Keratinocyte (primary cell): Measurements from ENCODE around the gene LSM11. TPM values are rescaled to one million over a fixed set of nuclear protein-coding genes. Genes with fewer than 3 reads are reported as not detected.

ENCODE experiments used
- DNase-seq: peaks from one replicate; pipeline ENCODE4 v3.0.0-alpha.2; 2011; ENCODE audit warnings: low read depth, missing footprints, low spot score
- FAIRE-seq: peaks from 2 replicates; lab custom pipeline; 2011; peaks lifted over from hg19 to GRCh38; lab: Jason Lieb, UNC
- H2AFZ ChIP-seq: 2 replicates; pipeline ENCODE4 v1.6.0; 2012; ENCODE audit warnings: low read length, control low read depth, inconsistent platforms; ENCODE audit not compliant: control insufficient read depth
- H3K27ac ChIP-seq: 2 replicates; pipeline ENCODE4 v1.5.1; 2011; ENCODE audit warnings: low read length; ENCODE audit not compliant: control insufficient read depth, insufficient read depth
- H3K27me3 ChIP-seq: 3 replicates; pipeline ENCODE4 v1.6.0; 2011; ENCODE audit warnings: low read length; ENCODE audit not compliant: control insufficient read depth, insufficient read depth; ENCODE audit errors: extremely low read depth
- H3K36me3 ChIP-seq, 2 experiments: 2 replicates in 1 of 2; 3 replicates in 1 of 2; pipeline ENCODE4 v1.5.1; 2011; ENCODE audit warnings: low read length in 2 of 2, mild to moderate bottlenecking in 1 of 2; ENCODE audit not compliant: control insufficient read depth in 2 of 2, insufficient read depth in 2 of 2; ENCODE audit errors: extremely low read depth in 1 of 2
- H3K4me1 ChIP-seq: 3 replicates; pipeline ENCODE4 v1.5.1; 2011; ENCODE audit warnings: low read length; ENCODE audit not compliant: control insufficient read depth, insufficient read depth; ENCODE audit errors: extremely low read depth
- H3K4me2 ChIP-seq: 3 replicates; pipeline ENCODE4 v1.6.0; 2011; ENCODE audit warnings: low read depth, low read length; ENCODE audit not compliant: control insufficient read depth, insufficient read depth; ENCODE audit errors: extremely low read depth
- H3K4me3 ChIP-seq, 3 experiments: fragments of 200-600 bp in 1 of 3; sonication (generic) in 1 of 3; 2 replicates in 2 of 3; 3 replicates in 1 of 3; pipeline ENCODE4 v1.5.1; 2011 to 2016; ENCODE audit warnings: low read length in 3 of 3, mild to moderate bottlenecking in 3 of 3, control low read depth in 2 of 3, inconsistent platforms in 1 of 3, low read depth in 1 of 3, mixed read lengths in 1 of 3, mixed run types in 1 of 3, moderate library complexity in 1 of 3; ENCODE audit not compliant: control insufficient read depth in 2 of 3, insufficient read depth in 2 of 3; ENCODE audit errors: extremely low read depth in 1 of 3
- H3K79me2 ChIP-seq: 2 replicates; pipeline ENCODE4 v1.6.0; 2012; ENCODE audit warnings: low read length; ENCODE audit not compliant: control insufficient read depth, insufficient read depth
- H3K9ac ChIP-seq: 3 replicates; pipeline ENCODE4 v1.6.0; 2011; ENCODE audit warnings: low read length; ENCODE audit not compliant: control insufficient read depth, insufficient read depth; ENCODE audit errors: extremely low read depth
- H3K9me1 ChIP-seq: 3 replicates; pipeline ENCODE4 v1.6.0; 2011; ENCODE audit warnings: low read length; ENCODE audit not compliant: control insufficient read depth, insufficient read depth; ENCODE audit errors: extremely low read depth
- H3K9me3 ChIP-seq: 2 replicates; pipeline ENCODE4 v1.5.1; 2012; ENCODE audit warnings: low read depth, low read length; ENCODE audit not compliant: control insufficient read depth
- H4K20me1 ChIP-seq: 3 replicates; pipeline ENCODE4 v1.6.0; 2011; ENCODE audit warnings: low read length; ENCODE audit not compliant: control insufficient read depth, insufficient read depth; ENCODE audit errors: extremely low read depth
- EZH2 ChIP-seq: IDR thresholded peaks from one replicate; pipeline ENCODE4 v1.6.1; 2012; ENCODE audit warnings: inconsistent platforms, mild to moderate bottlenecking, low read length, moderate library complexity
- dilution Hi-C: fragments of 300-500 bp; cut with MboI; formaldehyde crosslinking; loops from one replicate; pipeline ENCODE4 v1.7.0; 2020; ENCODE audit warnings: low sequenced_read_pairs; ENCODE audit not compliant: extremely low pct_ligation_motif_present
- polyA plus RNA-seq, 5 experiments: library from polyadenylated mRNA; depleted of rRNA in 3 of 5; stranded (reverse) in 3 of 5; stranded (forward) in 1 of 5; unstranded in 1 of 5; fragments of >200 nt; gene quantifications; 1 replicate in 1 of 5; 2 replicates in 3 of 5; 3 replicates in 1 of 5; pipeline versions ENCODE4 v1.2.1 to v1.2.3, GENCODE V29; 2011 to 2012; ENCODE audit warnings: missing spikeins in 2 of 5, low read depth in 1 of 5, low replicate concordance in 1 of 5
- TF ChIP-seq, protein P1 (sequence below), 3 experiments: IDR thresholded peaks in 1 of 3; conservative IDR thresholded peaks in 1 of 3; optimal IDR thresholded peaks in 1 of 3; 2 replicates in 2 of 3; 3 replicates in 1 of 3; pipeline versions ENCODE3 to v1.5.1; 2011; ENCODE audit warnings: low read length in 3 of 3, mild to moderate bottlenecking in 3 of 3, moderate library complexity in 2 of 3, control low read depth in 1 of 3, inconsistent platforms in 1 of 3; ENCODE audit not compliant: insufficient read depth in 2 of 3; ENCODE audit errors: extremely low read depth in 1 of 3

LSM11 gene
- polyA plus RNA-seq, 1 donor (not counting 4 experiments of a cell fraction or from before 2014, with no cell fraction given), result 2.7 TPM

DNA sequence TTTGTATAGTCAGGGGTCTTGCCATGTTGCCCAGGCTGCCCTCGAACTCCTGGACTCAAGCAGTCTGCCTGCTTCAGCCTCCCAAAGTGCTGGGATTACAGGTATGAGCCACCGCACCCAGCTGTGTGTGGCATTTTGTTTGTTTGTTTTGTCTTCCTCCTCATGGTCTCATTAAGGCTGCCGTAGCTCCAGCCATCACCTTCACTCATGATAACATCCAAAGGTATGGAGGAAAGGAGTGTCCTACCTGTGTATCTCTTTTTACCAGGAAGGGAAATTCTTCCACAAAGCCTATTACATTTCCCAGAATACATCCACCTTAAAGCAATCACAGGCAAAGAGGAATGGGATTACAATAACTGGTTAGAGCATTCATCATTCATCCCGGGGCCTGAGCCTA is 27.2 kb downstream of the LSM11 start:
- TF ChIP-seq EZH2, result no peak
- TF ChIP-seq, protein P1, sequence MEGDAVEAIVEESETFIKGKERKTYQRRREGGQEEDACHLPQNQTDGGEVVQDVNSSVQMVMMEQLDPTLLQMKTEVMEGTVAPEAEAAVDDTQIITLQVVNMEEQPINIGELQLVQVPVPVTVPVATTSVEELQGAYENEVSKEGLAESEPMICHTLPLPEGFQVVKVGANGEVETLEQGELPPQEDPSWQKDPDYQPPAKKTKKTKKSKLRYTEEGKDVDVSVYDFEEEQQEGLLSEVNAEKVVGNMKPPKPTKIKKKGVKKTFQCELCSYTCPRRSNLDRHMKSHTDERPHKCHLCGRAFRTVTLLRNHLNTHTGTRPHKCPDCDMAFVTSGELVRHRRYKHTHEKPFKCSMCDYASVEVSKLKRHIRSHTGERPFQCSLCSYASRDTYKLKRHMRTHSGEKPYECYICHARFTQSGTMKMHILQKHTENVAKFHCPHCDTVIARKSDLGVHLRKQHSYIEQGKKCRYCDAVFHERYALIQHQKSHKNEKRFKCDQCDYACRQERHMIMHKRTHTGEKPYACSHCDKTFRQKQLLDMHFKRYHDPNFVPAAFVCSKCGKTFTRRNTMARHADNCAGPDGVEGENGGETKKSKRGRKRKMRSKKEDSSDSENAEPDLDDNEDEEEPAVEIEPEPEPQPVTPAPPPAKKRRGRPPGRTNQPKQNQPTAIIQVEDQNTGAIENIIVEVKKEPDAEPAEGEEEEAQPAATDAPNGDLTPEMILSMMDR (optimal IDR thresholded peaks at IDR 0.05 in 1 of 3, IDR thresholded peaks at IDR 0.05 in 1 of 3, conservative IDR thresholded peaks at IDR 0.05 in 1 of 3; ENCODE audit: extremely low read depth in 1 of 3, insufficient read depth in 2 of 3, low read length in 3 of 3), result no peak
- Histone ChIP-seq H3K4me2 (no peak overlapping the region), H3K9ac (no peak overlapping the region), H2AFZ (no peak overlapping the region), H3K79me2 (no peaks in the 10 kb centered on the region), H3K9me1 (no peaks in the 10 kb centered on the region), H4K20me1 (no peaks in the 10 kb centered on the region), H3K9me3 (no peaks in the 10 kb centered on the region), H3K4me1 (peaks cover 4% of the 10 kb centered on the region), H3K27ac (no peak overlapping the region), H3K27me3 (no peaks in the 10 kb centered on the region), H3K36me3 (no peaks in the 10 kb centered on the region), H3K4me3 (no peak overlapping the region)
- FAIRE-seq (no peak), DNase-seq (no peak)
- dilution Hi-C loops, result no loop called here

DNA sequence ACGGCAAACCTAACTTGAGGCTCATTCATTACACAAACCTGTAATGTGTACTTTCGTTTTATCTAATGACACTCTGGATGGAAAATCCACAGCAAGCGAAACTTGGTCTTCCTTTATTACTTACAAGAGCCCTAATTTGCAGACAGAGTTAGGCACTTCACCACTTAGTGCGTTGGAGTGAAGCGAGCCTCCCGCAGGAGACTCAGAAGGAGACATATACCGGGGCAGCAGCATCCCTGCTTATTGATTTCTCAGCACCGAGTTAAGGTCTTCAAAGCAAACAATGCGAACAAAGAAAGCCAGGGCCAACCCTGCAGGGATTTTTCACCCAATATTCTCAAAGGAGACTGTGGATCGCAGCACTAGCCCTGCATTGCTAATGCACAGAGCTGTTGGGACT is 28.6 kb downstream of the LSM11 start:
- no peak overlapping the region for H3K4me3 ChIP-seq
- H3K36me3 ChIP-seq, result no peaks in the 10 kb centered on the region
- no peak for DNase-seq
- H3K9me3 ChIP-seq, result no peaks in the 10 kb centered on the region
- no peak overlapping the region for H3K9ac ChIP-seq
- H3K79me2 ChIP-seq, result no peaks in the 10 kb centered on the region
- peaks cover 4% of the 10 kb centered on the region for H3K4me1 ChIP-seq
- no peak overlapping the region for H2AFZ ChIP-seq
- dilution Hi-C loops, result no loop called here
- FAIRE-seq, result no peak
- H4K20me1 ChIP-seq, result no peaks in the 10 kb centered on the region
- H3K9me1 ChIP-seq, result no peaks in the 10 kb centered on the region
- TF ChIP-seq, protein P1 (optimal IDR thresholded peaks at IDR 0.05 in 1 of 3, IDR thresholded peaks at IDR 0.05 in 1 of 3, conservative IDR thresholded peaks at IDR 0.05 in 1 of 3; ENCODE audit: extremely low read depth in 1 of 3, insufficient read depth in 2 of 3, low read length in 3 of 3), result no peak
- TF ChIP-seq EZH2, result no peak
- no peaks in the 10 kb centered on the region for H3K27me3 ChIP-seq
- no peak overlapping the region for H3K4me2 ChIP-seq
- no peak overlapping the region for H3K27ac ChIP-seq
